Cerebellar cortex (tissue), 1 donor: ENCODE results near the gene TPM4.
"Not testable (repeated sequence)": the region's sequence is repeated elsewhere in the genome, so short reads cannot be mapped to it uniquely, and the experiment has no call there.

ENCODE experiments used
- DNase-seq: peaks from one replicate; pipeline ENCODE4 v3.0.0-alpha.2; 2015; ENCODE audit warnings: low spot score

The TPM4 gene

GRCh38 chr19:16098821-16099220 lies 22.5 kb downstream of the TPM4 start:
- no peak for DNase-seq

GRCh38 chr19:16099314-16099965 lies 23.1 kb downstream of the TPM4 start:
- DNase-seq = not testable (repeated sequence)

DNA sequence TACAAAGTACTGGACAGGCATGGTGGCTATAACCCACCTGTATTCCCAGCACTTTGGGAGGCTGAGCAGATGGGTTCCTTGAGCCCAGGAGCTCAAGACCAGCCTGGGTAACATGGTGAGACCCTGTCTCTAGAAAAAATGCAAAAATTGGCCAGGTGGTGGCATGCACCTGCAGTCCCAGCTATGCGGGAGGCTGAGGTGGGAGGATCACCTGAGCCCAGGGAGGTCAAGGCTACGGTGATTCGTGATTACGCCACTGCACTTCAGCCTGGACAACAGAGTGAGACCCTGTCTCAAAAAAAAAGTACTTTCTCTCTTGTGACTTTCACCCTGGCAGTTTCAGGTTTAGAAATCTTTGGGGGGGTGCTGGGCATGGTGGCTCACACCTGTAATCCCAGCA lies 24.2 kb downstream of the TPM4 start:
- DNase-seq = no peak

DNA sequence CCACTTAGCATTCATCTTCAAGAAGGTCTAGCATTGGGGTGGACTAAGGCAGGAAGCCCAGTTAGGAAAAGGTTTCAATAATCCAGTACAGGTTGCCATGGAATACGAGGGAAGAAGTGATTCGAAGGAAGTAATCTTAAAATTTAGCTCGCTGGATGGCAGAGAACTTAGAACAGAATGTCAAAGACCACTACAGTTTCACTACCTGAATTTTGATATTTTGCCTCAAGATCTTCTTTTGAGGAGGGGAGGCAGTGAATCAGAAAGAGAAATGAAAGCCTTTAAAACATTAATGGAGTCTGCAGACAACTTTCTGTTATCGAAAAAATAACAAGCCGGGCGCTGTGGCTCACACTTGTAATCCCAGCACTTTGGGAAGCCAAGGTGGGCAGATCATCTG lies 28.4 kb downstream of the TPM4 start:
- no peak for DNase-seq

GRCh38 chr19:16106121-16106520 lies 29.8 kb downstream of the TPM4 start:
- no peak for DNase-seq

- peak; percentile 99 for DNase-seq
These were observed 35.0 kb downstream of the TPM4 start, which contains the start of gene RAB8A for GRCh38 chr19:16111160-16111908. TSS of gene RAB8A (plus strand) at chr19:16111889. CDS start at chr19:16111902, 13 bp downstream.

- DNase-seq = no peak
These were observed 35.8 kb downstream of the TPM4 start for GRCh38 chr19:16111909-16112752.

DNA sequence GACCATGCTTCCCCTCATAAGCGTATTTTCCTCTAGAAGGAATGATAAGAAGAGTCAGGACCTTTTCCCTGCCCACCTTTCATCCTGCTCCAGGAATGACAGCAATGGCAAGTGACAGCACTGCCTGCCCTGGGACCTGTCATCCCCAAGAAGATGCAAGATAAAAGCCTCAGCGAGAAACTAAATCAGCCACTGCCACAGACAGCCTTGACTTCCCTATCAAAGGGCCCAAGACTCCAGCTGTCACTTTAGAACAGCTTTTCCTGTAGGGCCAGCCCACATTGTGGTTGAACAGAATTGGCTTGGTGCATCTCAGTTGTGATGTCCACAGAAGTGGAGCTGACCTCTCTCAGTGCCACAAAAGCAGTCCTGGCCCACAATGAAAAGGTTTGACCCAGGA lies 36.5 kb downstream of the TPM4 start:
- no peak for DNase-seq

GRCh38 chr19:16113727-16114126 lies 37.4 kb downstream of the TPM4 start:
- DNase-seq = no peak

GRCh38 chr19:16115301-16116039 lies 39.2 kb downstream of the TPM4 start:
- no peak for DNase-seq

GRCh38 chr19:16116067-16116466 lies 39.8 kb downstream of the TPM4 start:
- no peak for DNase-seq

DNA sequence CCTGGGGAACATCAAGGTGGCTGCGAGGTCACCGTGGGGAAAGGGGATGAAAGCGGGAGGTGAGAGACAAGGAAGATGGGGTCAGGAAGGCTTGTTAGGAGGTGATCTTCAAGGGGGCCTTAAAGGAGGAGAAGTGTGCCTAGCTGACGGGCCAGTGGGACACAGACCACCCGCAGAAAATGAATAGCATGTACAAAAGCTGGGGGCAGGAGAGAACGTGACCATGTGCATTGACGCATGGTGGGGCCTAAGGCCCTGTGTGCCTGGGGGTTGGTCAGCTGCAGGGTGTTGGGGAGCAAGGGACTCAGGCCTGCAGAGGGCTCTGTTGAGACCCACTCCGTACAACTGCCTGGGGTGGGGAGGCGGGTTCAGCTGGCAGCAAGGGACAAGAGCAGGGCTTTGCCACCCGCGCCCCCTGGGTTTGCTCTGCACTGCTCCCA lies 41.3 kb downstream of the TPM4 start:
- no peak for DNase-seq

DNA sequence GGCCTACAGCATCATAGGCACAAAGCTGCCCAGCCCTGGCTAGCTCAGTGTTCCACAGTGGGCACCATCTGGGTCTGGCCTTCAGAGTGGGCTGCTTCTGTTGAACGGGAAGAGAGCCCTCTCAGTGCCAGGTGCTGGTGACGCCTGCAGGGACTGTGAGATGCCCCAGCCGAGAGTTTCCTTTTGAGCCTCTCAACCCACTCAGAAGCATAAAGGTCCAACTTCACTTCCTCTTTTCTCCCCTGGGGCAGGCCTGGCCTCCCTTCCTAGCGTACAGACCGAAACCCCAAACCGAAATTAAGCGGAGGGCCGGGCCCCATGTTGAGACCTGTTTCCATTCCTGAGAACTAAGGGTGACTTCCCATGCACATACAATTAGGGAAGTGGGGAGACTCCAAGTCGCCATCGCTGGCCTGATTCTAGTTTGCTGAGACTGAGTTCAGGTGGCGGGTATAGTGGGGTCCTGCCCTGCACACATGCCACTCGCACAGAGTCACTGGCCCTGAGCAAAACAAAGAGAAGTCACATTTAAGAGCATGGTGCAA lies 42.3 kb downstream of the TPM4 start:
- no peak for DNase-seq

DNA sequence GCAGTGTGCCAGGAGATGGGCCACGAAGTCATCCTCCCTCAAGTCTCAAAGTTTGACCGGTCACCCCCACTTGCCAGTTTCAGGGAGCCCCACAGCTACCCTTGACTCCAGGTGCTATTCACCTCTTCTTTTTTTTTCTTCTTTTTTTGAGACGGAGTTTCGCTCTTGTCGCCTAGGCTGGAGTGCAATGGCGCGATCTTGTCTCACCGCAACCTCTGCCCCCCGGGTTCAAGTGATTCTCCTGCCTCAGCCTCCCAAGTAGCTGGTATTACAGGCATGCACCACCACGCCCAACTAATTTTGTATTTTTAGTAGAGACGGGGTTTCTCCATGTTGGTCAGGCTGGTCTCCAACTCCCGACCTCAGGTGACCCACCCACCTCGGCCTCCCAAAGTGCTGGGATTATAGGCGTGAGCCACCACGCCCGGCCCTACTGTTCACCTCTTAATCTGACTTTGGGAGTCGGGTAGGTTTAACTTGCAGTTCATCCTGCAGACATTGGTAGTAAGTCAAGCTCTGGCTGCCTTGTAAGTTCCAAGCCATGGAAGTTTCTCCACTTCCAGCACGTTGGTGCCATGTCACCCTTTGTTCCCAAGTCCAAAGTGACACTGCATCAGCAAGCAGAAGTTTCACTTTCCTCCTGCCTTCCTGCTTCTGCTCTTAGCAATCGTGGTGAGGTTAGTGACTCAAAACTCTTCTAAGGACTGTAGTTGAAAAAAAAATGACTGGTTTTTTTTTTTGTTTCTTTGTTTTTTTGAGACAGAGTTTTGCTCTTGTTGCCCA lies 43.0 kb downstream of the TPM4 start:
- not testable (repeated sequence) for DNase-seq

GRCh38 chr19:16121141-16121540 lies 44.8 kb downstream of the TPM4 start:
- no peak for DNase-seq

DNA sequence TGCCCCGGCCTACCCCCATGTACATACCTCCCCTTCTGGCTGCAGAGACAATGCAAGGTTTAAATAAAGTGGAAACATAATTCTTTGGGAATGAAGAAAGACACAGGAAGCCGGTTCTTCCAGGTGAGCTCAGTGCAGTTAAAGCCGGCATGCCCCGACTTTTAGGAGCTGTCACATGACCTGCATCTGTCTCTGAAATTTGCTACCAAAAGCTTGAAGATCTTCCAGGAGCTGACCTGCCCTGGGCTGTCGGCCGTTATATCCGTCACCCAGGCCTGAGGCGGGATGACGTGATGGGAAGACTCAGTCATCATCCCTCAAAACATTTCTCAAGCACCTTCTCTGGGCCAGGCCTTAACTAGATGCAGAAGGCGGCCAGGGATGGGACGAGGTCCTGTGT lies 45.7 kb downstream of the TPM4 start:
- DNase-seq = no peak

- no peak for DNase-seq
These were observed 48.7 kb downstream of the TPM4 start for GRCh38 chr19:16124953-16125352.

DNA sequence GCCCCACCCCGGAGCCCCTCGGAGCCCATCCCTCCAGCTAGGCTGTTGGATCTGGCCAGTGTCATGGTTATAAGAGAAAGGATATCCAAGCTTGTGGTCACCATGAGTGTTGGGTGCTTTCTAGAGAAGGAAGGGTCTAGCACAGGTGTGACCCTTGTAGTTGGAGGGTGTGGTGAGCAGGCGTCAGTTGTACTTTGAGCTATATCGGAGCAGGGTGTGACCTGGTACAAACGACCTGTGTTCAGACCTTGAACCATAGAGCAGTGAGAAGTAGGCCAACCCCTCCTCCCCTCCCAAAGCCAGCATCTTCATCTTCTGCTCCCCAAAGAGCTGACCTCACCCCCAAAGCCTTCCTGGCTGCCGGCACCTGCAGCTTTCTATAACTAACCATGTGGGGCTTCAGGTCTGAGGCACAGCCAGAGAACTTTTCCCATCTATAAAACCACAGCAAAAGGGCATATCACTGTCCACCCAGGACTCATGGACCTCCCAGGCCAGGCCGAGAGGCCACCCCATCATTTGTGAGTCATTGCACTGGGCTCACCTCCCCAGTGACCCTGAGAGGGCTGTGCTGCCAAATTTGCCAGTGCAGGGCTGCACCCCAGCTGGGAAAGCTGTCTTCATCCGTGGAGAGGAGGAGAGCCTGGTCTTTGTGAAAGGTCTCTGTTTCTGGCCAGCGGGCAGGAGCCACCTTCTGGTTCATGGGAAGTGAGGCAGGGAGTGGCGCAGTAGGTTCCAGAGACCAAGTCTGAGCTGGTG lies 49.6 kb downstream of the TPM4 start:
- no peak for DNase-seq

DNA sequence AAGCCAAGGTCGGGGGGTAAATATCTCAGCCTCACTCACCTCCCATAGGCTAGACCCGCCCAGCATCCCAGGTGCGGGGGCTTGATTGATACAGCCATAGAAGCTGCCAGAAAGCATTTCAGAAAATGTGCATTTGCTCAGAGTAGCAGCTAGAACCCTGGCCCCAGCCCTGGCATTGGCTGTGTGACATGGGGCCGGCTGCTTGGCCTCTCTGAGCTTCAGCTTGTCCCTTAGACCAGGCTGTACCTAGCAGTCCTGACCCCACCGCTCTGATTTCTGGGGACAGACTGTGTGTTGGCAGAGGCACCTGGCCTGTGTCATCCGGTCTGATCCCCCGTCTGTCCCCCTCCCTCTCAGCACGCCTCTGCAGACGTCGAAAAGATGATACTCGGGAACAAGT lies 50.8 kb downstream of the TPM4 start:
- DNase-seq = no peak

DNA sequence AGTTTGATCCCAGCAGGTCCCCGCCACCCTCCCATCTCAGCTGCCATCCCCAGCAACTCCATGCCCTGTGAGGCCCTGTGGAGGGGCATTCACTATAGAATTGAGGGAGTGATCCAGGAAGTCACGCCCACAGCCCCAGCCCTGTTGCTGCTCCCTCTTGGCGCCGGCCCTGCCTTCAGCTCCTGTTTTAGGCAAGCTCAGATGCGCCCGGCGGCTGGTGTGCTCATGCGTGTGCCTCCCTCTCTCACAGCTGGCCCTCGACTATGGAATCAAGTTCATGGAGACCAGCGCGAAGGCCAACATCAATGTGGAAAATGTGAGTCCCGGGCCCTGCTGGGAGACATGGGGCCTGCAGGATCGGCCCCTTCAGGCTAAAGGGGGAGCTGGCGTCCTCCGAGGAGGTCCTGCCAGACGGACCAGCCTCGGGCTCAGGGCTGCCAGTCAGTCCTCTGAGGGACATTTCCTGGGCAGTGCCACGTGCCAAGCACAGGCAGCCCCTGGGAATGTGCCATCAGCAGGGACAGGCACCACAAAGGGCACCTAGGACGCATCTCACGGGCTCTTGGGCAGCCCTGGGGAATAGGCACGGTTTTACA lies 51.6 kb downstream of the TPM4 start:
- DNase-seq = no peak
